Measurements from ENCODE around the gene LEMD1.
"Not testable (repeated sequence)": the region's sequence is repeated elsewhere in the genome, so short reads cannot be mapped to it uniquely, and the experiment has no call there.

The LEMD1 gene

DNA sequence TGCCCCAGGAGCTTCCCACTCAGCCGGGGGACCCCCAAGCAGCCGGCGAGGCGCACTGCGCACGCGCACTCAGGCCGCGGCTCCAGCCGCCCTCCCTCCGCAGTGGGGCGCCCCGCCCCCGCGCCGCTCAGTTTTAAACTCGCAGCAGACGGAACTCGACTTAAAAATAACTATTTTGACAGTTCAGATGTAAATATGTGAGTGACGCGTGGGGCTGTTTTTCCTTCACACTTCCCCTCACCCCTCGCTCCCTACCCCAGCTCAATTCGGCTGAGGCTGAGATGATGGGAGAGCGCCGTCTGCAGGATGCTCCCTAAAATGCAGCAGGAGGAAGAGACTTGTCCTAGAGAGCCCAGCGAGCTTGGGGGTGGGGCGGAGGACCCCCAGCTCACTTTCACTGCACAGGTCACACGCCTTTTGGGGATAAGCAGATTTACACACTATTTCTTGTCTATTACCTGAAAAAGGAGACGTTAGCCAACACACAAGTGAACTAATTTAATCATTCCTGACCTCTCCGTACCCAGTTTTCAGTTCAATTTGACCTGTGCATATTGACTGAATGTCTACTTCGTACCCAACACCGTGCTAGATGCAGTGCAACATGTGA lies 8.9 kb upstream of the LEMD1 start:
- DNase-seq (ENCODE audit: low spot score) = peak; percentile 41

- no peak for DNase-seq (ENCODE audit: low spot score)
Observed at GRCh38 chr1:205429762-205430695, 8.2 kb upstream of the LEMD1 start.

DNA sequence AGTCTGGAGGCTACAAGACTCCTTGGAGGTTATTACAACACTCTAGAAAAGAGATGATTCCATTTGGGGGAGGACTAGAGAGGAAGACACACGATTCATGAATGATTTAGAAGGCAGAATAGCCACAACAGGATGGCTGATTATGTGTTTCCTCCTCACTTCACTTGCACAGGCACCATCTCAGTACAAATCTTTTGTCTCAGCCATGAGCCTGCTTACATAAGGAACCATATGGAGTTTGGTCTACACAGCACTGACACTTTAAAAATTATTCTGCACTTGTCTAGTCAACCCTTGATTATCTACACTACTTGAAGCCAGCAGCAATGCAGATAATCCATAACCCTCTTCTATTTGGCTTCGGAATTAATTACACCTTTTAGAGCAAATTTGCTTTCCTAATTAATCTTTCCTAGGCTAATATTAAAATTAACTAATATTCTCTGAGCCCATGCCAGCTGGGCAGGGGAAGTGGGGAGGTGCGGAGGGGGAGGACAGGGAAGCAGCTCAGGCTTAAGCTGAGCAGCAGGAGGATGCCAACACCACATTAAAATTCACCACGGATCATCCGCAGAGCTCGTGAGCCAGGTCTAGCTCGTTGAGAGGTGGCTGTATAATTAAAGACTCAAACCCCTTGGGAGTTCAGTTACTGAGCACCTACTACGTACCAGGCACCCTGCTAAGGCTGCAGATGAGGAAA lies 3.2 kb upstream of the LEMD1 start:
- DNase-seq (ENCODE audit: low spot score) = no peak

DNA sequence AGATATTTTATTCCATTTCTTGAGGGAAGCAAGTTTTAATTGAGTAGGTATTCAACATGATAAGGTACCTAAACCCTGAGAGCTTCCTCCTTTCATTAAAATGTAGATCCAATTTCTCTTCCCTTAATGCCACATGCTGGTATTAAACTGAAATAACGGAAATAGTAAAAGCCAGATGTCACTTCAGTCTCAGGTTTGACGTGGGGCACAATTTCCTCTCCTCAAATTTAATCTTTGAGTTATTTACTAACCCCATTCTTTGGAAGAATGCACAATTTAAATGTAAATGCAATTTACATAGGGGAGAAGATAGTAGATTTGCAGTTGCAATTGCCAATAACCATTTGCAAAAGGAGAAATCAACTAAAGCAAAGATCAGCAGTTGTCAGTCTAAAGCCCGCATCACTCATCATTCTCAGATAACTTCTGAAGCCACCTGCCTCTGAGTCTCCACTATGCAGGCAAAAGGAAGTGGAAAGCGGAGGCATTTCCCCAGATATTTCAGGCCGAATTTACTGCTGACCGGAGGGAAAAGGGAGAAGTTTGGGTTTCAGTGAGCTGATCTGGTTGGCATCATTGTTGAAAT lies 2.1 kb upstream of the LEMD1 start:
- no peak for DNase-seq (ENCODE audit: low spot score)

DNA sequence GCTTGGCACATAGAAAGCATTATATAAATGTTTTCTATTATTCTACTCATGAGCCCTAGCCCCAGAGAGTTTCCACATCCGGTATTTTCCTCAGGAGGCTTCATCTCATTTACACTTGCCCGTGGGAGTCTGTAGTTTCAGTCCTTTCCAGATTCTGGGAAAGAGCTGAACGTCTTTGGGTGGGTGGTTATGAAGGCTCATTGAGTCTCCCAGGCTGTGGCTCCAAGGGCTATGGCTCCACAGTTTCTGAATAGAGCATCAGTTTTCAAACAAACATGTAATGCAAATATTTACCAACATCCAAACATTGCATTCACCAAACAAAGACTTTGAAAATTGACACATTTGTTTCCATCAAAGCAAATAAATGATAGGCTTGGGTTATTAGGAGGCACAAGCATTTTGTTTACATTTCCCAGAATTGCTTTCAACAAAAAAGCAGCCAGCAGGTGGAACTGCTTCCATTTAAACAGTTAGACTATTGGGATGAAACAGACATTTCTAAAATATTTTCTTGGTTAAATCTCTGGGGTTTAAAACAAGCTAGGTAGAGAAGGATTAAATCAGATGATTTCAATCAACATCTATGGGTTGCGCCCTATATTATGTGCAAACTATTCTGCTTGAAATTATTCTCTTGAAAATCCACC lies 1.3 kb upstream of the LEMD1 start:
- no peak for DNase-seq (ENCODE audit: low spot score)

DNA sequence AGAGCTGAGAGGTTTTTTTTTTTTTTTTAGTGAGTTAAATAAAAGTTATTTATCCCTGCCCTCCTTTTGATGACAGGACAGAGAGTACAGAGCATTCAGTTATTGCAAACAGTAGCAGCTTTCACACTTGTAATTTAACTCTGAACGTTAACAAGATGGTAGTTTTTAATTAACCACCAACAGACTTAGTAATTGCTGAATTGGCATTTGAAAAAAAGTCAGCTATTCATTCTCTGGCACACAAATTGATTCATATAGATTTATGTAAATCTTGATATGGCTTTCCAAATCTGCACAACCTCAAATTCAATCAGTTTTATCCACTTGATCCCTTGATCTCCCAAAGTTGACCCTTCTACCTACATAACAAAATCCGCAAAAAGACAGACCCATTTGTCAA lies 918 bp downstream of the LEMD1 start:
- no peak for DNase-seq (ENCODE audit: low spot score)

DNA sequence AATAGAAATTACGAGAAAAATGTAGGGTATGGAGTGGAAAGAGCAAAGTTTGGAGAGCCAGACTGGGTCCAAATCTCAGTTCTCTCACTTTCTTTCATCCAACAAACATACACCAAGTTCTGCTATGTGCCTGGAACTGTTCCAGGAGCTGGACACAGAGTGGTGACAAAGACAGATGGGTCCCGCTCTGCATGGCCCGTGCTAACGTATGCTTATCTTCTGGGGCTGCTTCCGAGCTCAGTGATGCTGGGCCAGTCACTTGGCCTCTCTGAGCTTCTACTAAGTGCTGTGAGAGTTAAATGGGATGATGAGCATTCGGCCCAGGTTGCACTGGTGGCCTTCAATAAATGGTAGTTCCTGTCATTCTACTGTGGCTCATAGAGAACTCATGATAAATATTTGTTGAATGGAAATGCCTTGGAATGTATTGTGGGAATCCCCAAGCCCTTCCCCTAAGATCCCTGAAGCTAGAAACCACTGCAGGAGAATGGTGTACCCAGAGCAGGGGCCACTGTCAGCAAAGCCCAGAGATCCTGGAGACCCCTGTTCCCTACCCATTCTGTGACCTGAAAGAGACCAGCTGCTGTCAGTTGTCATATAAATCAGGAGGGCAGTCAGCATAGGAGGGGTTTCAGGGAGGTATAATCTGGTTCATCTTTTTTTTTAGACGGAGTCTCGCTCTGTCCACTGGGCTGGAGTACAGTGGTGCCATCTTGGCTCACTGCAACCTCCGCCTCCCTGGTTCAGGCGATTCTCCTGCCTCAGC lies 3.8 kb downstream of the LEMD1 start:
- no peak for DNase-seq (ENCODE audit: low spot score)

DNA sequence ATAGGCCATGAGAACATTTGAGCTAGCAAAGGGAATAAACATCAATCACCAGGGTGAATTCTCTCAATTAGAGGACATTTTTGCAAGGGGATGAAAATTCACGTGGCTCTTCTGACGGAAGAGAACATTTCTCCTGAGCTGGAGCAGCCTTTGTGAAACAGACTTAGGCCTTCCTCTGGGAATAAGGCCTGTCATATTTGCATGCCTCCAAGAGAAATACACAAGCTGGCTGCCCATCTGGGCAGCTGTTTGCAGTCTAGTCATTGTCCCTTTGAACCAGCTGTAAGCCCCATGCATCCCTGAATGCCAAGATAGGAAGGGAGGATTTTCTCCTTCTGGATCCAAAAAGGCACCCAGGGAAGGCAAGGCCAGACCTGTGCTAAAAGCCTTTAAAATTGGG lies 5.5 kb downstream of the LEMD1 start:
- no peak for DNase-seq (ENCODE audit: low spot score)

GRCh38 chr1:205410581-205411298 lies 11.1 kb downstream of the LEMD1 start:
- DNase-seq (ENCODE audit: low spot score) = no peak

- no peak for DNase-seq (ENCODE audit: low spot score)
Observed at GRCh38 chr1:205407970-205408369, 13.9 kb downstream of the LEMD1 start.

DNA sequence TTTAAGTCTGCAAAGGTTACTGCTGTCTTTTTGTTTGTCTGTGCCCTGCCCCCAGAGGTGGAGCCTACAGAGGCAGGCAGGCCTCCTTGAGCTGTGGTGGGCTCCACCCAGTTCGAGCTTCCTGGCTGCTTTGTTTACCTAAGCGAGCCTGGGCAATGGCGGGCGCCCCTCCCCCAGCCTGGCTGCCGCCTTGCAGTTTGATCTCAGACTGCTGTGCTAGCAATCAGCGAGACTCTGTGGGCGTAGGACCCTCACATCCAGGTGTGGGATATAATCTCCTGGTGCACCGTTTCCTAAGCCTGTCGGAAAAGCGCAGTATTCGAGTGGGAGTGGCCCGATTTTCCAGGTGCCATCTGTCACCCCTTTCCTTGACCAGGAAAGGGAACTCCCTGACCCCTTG lies 15.6 kb downstream of the LEMD1 start:
- DNase-seq (ENCODE audit: low spot score) = not testable (repeated sequence)

DNA sequence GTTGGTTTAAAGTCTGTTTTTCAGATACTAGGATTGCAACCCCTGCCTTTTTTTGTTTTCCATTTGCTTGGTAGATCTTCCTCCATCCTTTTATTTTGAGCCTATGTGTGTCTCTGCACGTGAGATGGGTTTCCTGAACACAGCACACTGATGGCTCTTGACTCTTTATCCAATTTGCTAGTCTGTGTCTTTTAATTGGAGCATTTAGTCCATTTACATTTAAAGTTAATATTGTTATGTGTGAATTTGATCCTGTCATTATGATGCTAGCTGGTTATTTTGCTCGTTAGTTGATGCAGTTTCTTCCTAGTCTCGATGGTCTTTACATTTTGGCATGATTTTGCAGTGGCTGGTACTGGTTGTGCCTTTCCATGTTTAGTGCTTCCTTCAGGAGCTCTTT lies 17.4 kb downstream of the LEMD1 start:
- not testable (repeated sequence) for DNase-seq (ENCODE audit: low spot score)

DNA sequence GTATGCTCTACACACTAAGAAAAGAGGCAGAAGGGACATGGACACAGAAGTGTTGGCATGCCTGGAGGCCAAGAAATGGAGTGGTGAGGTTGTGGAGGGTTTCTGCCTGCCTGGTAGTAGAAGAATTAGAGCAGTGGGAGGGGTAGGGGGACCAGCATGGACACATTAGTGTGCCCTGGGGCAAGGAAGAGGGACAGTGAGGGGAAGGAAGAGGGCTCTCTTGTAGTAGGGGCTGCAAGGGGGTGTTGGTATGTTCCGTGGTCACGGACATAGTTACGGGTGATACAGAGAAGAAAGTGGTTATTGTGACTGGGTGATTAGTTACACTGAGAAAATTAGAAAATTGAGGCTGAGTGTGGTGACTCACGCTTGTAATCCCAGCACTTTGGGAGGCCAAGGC lies 23.3 kb downstream of the LEMD1 start:
- DNase-seq (ENCODE audit: low spot score) = no peak

GRCh38 chr1:205396967-205397616 lies 24.8 kb downstream of the LEMD1 start:
- DNase-seq (ENCODE audit: low spot score) = peak; percentile 65

GRCh38 chr1:205395616-205396015 lies 26.2 kb downstream of the LEMD1 start:
- no peak for DNase-seq (ENCODE audit: low spot score)

DNA sequence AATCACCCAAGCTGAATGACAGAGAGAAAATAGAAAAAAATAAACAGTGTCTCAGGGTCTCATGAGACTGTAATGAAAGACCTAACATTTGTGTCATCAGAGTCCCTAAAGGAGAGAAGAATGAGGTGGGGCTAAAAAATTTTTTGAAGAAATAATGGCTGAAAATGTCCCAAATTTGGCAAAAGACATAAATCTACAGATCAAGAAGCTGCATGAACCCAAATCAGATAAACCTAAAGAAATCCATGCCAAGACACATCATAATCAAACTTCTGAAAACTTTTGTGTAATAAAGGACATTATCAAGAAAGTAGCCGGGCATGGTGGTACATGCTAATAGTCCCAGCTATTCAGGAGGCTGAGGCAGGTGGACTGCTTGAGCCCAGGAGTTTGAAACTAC lies 29.2 kb downstream of the LEMD1 start:
- DNase-seq (ENCODE audit: low spot score) = no peak

DNA sequence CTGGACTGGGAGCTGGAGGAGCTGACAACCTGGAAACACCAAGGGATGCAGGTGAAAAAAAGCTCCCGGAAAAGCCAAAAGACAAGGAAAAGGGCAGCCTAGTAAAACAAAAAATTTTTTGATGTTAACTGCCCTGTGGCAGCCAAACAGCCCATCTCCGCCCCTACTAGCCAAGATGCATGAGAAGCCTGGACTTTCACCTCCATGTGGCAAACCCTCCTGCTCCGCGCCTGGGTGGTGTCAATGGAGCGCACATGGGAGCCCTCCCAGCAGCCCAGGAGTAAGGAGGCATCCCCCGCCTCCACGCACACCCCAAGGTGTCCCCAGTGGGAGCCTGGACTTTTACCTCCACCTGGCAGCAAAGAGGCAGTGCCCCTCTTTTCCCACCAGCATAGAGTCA lies 30.5 kb downstream of the LEMD1 start:
- DNase-seq (ENCODE audit: low spot score) = no peak

GRCh38 chr1:205387845-205388244 lies 34.0 kb downstream of the LEMD1 start:
- DNase-seq (ENCODE audit: low spot score) = no peak

DNA sequence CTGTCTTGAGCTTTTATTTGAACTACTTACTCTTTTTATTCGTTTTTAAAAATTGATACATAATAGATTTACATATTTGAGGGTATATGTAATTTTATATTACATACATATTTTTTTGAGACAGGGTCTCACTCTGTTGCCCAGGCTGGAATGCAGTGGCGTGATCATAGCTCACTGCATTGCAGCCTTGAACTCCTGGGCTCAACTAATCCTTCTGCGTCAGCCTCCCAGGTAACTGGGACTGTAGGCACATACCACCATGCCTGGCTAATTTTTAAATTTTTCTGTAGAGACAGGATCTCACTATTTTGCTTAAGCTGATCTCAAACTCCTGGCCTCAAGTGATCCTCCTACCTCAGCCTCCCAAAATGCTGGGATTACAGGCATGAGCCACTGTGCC lies 38.9 kb downstream of the LEMD1 start:
- not testable (repeated sequence) for DNase-seq (ENCODE audit: low spot score)

DNA sequence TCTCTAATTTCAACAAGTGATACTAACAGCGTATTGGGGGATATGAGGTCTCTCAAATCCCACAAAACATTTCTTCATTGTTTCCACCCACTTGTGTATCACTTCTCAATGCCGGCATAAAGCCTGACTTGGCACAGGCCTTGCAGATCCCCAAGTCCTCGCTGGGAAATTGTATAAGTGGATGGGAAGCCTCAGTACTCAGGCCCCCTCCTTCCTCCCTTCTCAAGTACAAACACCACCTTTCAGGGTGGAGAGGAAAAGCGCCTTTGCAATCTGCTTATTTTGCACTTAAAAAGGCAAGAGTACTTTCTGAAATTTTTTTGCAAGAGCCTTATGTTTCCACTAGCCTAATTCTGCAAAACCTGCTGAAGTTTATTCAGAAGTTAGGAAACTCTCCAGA lies 39.3 kb downstream of the LEMD1 start:
- no peak for DNase-seq (ENCODE audit: low spot score)
